ENCODE data around the gene PDCD11. TPM values are rescaled to one million over a fixed set of nuclear protein-coding genes. Genes with fewer than 3 reads are reported as not detected.

PDCD11 gene
- polyA plus RNA-seq, 1 experiment = 18.5 TPM

DNA sequence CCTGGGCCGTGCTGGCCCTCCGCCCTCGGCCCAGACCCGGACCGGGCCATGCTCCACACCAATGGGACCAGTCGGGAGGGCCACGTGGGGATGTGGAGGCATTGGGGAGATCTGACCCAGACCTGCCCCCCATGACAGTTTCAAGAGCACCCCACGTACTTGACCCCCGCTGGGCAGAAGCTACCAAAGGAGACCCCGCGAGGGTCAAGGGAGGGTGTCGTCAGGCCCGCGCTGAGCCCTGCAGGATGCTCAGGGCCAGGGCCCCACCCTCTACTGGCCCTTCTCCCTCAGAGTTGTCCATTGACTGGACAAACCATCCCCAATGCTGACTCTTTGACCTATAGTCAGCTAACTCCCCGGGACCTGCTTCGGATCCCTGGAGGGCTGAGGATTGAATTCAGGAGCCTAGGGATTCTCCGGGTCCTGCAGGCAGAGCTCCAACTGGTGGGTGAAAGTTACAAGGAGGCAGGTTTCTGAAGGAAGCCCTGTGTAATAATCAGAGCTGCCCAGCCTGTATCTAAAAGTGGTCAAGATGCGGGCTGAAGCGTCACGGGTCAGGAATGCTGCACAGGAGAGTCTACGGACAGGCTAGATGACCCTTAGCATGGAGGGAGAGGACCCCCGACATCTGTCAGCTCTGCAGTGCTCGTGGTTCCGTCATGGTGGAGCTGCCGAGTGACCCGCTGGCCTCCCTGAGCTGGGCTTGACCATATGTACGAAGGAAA lies 56.2 kb downstream of the PDCD11 start:
- peak overlapping the region; percentile 21 for H3K27ac ChIP-seq (ENCODE audit: low read depth, low read length)
- POLR2A ChIA-PET = interaction anchor here (0.7 to 2.2 kb wide), 2 partner anchors 13 to 56 kb away, joined by 3 to 4 read pairs; partner anchors contain the start of genes ATP5MK and PDCD11
- DNase-seq (ENCODE audit: low read depth, low spot score) = no peak

DNA sequence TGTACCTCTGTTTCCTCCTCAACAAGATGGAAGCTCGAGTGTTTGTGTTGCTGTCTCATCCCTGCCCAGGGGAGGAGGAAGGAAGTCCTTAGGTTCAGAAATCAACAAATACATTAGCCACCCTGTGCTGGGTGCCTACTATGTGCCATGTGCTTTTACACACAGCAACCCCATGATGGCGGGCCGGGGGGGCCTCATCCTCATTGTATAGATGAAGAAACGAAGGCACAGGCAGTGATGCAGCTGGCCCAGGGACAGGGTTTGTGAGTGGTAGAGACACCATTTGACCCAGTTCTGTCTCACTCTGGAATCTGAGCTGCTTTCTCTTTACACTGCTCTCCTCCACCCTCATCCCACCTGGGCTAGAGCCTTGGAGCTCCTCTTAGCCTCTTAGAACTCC lies 57.6 kb downstream of the PDCD11 start:
- no peak for DNase-seq (ENCODE audit: low read depth, low spot score)
- ChIA-PET CTCF (interaction anchor here (1.0 kb wide), 1 partner anchor 29 kb away, joined by 4 read pairs; no protein-coding TSS in a partner anchor), POLR2A (interaction anchor here (0.6 kb wide), 1 partner anchor 9 kb away, joined by 3 read pairs; no protein-coding TSS in a partner anchor)
- H3K27ac ChIP-seq (ENCODE audit: low read depth, low read length) = no peak overlapping the region
- no peak overlapping the region for H3K4me3 ChIP-seq (ENCODE audit: low read depth, low read length)
- H3K9me3 ChIP-seq (ENCODE audit: control insufficient read depth, insufficient read depth, low read length) = no peaks in the 10 kb centered on the region; the same call in 1 of the 2 replicates
- no peaks in the 10 kb centered on the region for H3K27me3 ChIP-seq (ENCODE audit: control insufficient read depth, insufficient read depth, low read length)
- TF ChIP-seq, protein P1, sequence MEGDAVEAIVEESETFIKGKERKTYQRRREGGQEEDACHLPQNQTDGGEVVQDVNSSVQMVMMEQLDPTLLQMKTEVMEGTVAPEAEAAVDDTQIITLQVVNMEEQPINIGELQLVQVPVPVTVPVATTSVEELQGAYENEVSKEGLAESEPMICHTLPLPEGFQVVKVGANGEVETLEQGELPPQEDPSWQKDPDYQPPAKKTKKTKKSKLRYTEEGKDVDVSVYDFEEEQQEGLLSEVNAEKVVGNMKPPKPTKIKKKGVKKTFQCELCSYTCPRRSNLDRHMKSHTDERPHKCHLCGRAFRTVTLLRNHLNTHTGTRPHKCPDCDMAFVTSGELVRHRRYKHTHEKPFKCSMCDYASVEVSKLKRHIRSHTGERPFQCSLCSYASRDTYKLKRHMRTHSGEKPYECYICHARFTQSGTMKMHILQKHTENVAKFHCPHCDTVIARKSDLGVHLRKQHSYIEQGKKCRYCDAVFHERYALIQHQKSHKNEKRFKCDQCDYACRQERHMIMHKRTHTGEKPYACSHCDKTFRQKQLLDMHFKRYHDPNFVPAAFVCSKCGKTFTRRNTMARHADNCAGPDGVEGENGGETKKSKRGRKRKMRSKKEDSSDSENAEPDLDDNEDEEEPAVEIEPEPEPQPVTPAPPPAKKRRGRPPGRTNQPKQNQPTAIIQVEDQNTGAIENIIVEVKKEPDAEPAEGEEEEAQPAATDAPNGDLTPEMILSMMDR (IDR thresholded peaks at IDR 0.05; ENCODE audit: low read depth, low read length) = no peak

More for the DNA sequence above, 56.2 kb downstream of the PDCD11 start:
- CTCF ChIA-PET = interaction anchor here (1.8 kb wide), 1 partner anchor 33 kb away, joined by 6 read pairs; no protein-coding TSS in a partner anchor
- TF ChIP-seq, protein P1 (IDR thresholded peaks at IDR 0.05; ENCODE audit: low read depth, low read length) = no peak
- Histone ChIP-seq H3K27me3 (ENCODE audit: control insufficient read depth, insufficient read depth, low read length) (no peaks in the 10 kb centered on the region), H3K4me3 (ENCODE audit: low read depth, low read length) (peak overlapping the region; percentile 73), H3K9me3 (ENCODE audit: control insufficient read depth, insufficient read depth, low read length) (no peaks in the 10 kb centered on the region; the same call in 1 of the 2 replicates)

DNA sequence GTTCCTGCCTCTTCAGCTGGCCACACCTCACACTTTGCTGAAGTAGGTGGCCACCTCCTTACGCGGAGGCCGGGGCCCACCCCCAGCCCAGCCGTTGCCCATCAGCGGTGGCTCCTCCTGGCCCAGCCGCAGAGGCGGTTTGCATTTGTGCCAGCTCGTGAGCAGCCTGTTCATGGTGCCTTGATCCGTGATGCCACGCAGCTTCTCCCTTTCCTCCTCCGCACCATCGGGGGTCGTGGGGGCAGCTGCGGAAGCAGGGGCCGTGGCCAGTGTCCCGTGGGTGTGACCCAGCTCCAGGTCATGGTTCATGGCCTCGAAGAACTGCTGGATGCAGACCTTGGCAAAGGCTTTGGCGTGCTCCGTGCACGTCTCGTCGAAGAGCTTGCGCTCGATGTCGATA lies 58.8 kb downstream of the PDCD11 start:
- ChIA-PET CTCF (no interaction called here), POLR2A (no interaction called here)
- no peak overlapping the region for H3K4me3 ChIP-seq (ENCODE audit: low read depth, low read length)
- peaks cover 3% of the 10 kb centered on the region for H3K27me3 ChIP-seq (ENCODE audit: control insufficient read depth, insufficient read depth, low read length)
- TF ChIP-seq, protein P1 (IDR thresholded peaks at IDR 0.05; ENCODE audit: low read depth, low read length) = no peak
- H3K9me3 ChIP-seq (ENCODE audit: control insufficient read depth, insufficient read depth, low read length) = no peaks in the 10 kb centered on the region; the same call in 1 of the 2 replicates
- no peak overlapping the region for H3K27ac ChIP-seq (ENCODE audit: low read depth, low read length)
- no peak for DNase-seq (ENCODE audit: low read depth, low spot score)

DNA sequence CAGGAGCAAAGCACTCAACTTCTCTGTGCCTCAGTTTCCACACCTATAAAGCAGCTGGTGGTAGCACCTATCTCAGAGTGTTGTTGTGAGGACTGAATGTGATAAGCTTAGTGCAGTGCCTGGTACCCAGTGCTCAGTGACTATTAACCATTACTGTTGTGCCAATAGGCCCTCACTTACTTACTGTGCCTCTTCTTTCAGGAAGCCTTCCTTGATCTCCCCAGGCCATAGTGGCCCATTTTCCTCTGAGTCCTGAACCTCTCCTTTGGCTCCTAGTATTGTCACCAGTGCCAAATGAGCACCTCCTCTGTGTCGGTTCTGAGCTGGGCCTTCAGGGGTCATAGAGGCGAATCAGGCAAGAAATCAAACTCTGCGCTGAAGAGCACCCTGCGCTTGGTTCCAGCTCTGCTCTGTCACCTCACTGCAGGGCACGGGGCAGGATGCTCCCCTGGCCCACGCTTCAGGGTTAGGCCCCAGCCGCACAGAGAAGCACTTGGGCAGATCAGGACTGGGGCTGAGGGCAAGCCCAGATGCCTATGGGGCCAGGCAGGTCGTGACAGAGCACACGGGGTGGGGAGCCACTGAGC lies 59.7 kb downstream of the PDCD11 start:
- H3K4me3 ChIP-seq (ENCODE audit: low read depth, low read length) = no peak overlapping the region
- H3K9me3 ChIP-seq (ENCODE audit: control insufficient read depth, insufficient read depth, low read length) = no peaks in the 10 kb centered on the region; the same call in 1 of the 2 replicates
- POLR2A ChIA-PET = no interaction called here
- DNase-seq (ENCODE audit: low read depth, low spot score) = no peak
- CTCF ChIA-PET = no interaction called here
- H3K27me3 ChIP-seq (ENCODE audit: control insufficient read depth, insufficient read depth, low read length) = peaks cover 4% of the 10 kb centered on the region
- TF ChIP-seq, protein P1 (IDR thresholded peaks at IDR 0.05; ENCODE audit: low read depth, low read length) = no peak
- H3K27ac ChIP-seq (ENCODE audit: low read depth, low read length) = no peak overlapping the region

DNA sequence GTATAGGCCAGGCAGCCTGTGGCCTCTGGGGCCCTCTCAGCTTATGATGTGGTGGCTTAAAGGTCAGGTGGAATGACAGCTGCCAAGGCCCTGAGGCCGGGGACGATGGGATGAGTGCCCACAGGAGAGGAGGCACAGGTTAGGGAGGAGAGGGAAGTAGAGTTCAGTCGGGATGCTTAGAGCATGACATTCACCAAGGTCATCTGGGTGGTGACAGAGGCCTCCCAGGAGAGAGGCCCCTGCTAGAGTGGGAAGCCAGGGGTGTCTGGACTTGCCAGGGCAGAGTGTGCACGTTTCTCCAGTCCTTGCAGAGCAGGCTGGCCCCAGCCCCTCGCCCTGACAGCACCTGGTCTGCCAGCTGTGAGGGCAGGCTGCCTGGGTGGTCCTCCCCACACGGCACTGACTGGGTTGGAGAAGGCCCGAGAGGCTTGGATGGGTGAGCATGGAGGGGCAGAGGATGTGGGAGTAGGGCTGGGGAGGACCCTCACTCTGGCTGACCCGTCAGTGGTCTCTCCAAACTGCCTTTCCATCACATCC lies 60.8 kb downstream of the PDCD11 start:
- no peak overlapping the region for H3K27ac ChIP-seq (ENCODE audit: low read depth, low read length)
- no peak for DNase-seq (ENCODE audit: low read depth, low spot score)
- TF ChIP-seq, protein P1 (IDR thresholded peaks at IDR 0.05; ENCODE audit: low read depth, low read length) = no peak
- H3K4me3 ChIP-seq (ENCODE audit: low read depth, low read length) = no peak overlapping the region
- H3K9me3 ChIP-seq (ENCODE audit: control insufficient read depth, insufficient read depth, low read length) = no peaks in the 10 kb centered on the region; the same call in 1 of the 2 replicates
- ChIA-PET POLR2A (no interaction called here), CTCF (no interaction called here)
- peaks cover 4% of the 10 kb centered on the region for H3K27me3 ChIP-seq (ENCODE audit: control insufficient read depth, insufficient read depth, low read length)

Data from AG04450 (cell line).